ENCODE data around the gene TBC1D4.

DNA sequence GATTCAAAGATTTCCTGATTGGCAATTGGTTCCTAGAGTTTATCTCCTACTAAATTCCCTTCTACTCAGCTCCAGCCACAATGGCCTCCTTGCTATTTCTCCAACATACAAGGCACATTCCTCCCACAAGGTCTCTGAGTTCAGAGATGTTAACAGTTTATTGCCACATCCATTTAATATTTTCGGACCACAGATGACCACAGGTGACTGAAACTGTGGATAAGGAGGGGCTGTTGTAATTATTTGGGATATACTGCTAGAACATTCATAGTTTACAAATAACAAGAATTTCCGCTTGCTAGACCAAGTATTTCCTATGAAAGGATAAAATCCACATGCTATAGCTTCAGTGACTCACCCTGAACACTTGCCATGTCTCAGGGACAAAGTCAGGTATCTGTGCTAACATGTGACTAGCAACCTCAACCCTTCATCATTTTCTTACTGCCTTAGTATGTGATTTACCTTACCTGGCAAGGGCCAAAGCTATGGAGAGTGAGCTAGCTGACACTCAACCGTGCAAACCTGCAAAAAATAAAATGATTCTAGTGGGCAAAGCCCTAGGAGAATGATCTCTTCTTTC lies 117.7 kb downstream of the TBC1D4 start:
- TF ChIP-seq POLR2AphosphoS5 (IDR thresholded peaks at IDR 0.05; ENCODE audit: low read depth, low read length), result no peak
- TF ChIP-seq TAF1 (IDR thresholded peaks at IDR 0.05; ENCODE audit: borderline replicate concordance, insufficient read depth, low read length), result no peak
- TF ChIP-seq, protein P1, sequence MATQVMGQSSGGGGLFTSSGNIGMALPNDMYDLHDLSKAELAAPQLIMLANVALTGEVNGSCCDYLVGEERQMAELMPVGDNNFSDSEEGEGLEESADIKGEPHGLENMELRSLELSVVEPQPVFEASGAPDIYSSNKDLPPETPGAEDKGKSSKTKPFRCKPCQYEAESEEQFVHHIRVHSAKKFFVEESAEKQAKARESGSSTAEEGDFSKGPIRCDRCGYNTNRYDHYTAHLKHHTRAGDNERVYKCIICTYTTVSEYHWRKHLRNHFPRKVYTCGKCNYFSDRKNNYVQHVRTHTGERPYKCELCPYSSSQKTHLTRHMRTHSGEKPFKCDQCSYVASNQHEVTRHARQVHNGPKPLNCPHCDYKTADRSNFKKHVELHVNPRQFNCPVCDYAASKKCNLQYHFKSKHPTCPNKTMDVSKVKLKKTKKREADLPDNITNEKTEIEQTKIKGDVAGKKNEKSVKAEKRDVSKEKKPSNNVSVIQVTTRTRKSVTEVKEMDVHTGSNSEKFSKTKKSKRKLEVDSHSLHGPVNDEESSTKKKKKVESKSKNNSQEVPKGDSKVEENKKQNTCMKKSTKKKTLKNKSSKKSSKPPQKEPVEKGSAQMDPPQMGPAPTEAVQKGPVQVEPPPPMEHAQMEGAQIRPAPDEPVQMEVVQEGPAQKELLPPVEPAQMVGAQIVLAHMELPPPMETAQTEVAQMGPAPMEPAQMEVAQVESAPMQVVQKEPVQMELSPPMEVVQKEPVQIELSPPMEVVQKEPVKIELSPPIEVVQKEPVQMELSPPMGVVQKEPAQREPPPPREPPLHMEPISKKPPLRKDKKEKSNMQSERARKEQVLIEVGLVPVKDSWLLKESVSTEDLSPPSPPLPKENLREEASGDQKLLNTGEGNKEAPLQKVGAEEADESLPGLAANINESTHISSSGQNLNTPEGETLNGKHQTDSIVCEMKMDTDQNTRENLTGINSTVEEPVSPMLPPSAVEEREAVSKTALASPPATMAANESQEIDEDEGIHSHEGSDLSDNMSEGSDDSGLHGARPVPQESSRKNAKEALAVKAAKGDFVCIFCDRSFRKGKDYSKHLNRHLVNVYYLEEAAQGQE (IDR thresholded peaks at IDR 0.05; ENCODE audit: insufficient read depth in 1 of 2, low read depth in 2 of 2, low read length in 2 of 2), result no peak
- no peak for TF ChIP-seq SIN3A (IDR thresholded peaks at IDR 0.05; ENCODE audit: borderline replicate concordance, insufficient read depth, low read length)
- TF ChIP-seq FOXP2 (optimal IDR thresholded peaks at IDR 0.05; ENCODE audit: borderline replicate concordance, extremely low read depth, extremely low read length, insufficient read depth), result no peak
